BLaER1 treated with 17β-estradiol and CSF1 and Interleukin-3, amounts not matched to agents 10 nM and 100 nM (cell line): ENCODE measurements around the gene COX7B2.

Experiments used
- H3K27ac ChIP-seq, 11 experiments: shearing (Covaris generic); formaldehyde crosslinking; 2 replicates each; pipeline ENCODE4 v1.8.1; 2022
- H3K27me3 ChIP-seq, 11 experiments: shearing (Covaris generic); formaldehyde crosslinking; 2 replicates each; pipeline ENCODE4 v1.8.1; 2022
- H3K36me3 ChIP-seq, 11 experiments: shearing (Covaris generic); formaldehyde crosslinking; 2 replicates each; pipeline ENCODE4 v1.8.1; 2022
- H3K4me1 ChIP-seq, 10 experiments: shearing (Covaris generic); formaldehyde crosslinking; 2 replicates each; pipeline ENCODE4 v1.8.1; 2022
- H3K4me2 ChIP-seq, 11 experiments: shearing (Covaris generic); formaldehyde crosslinking; 2 replicates each; pipeline ENCODE4 v1.8.1; 2022
- H3K4me3 ChIP-seq, 10 experiments: shearing (Covaris generic); formaldehyde crosslinking; 2 replicates each; pipeline ENCODE4 v1.8.1; 2022
- H3K9ac ChIP-seq, 11 experiments: shearing (Covaris generic); formaldehyde crosslinking; 2 replicates each; pipeline ENCODE4 v1.8.1; 2022
- H3K9me3 ChIP-seq, 11 experiments: shearing (Covaris generic); formaldehyde crosslinking; replicated peaks in 1 of 11; 2 replicates each; pipeline ENCODE4 v1.8.1; 2022
- H4K20me1 ChIP-seq, 11 experiments: shearing (Covaris generic); formaldehyde crosslinking; 2 replicates each; pipeline ENCODE4 v1.8.1; 2022
- Cebpa-rat ChIP-seq, 11 experiments: shearing (Covaris generic); IDR thresholded peaks; 2 replicates each; pipeline ENCODE4 v1.8.1; 2022

The COX7B2 gene

DNA sequence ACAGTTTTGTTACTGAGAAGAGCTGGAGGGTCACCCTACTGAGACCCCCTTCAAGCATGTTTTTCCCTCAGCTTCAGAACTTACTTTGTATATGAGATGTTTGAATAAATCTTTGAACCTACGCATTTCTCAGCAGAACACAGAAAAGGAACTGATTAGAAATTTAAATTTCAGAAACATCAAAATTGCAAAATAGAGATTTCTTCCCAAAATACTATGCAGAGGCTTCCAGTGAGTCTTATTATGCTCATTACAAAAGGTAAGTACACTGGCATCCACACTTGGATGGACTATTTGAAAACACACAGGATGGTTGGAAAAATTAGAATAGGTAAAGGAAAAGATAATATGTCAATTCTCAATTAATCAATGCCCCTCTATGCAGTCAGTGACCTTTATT, 91.2 kb downstream of the COX7B2 start:
- H3K9ac ChIP-seq = no peak overlapping the region
- no peaks in the 10 kb centered on the region for H3K27me3 ChIP-seq
- no peaks in the 10 kb centered on the region for H4K20me1 ChIP-seq
- no peak overlapping the region for H3K4me3 ChIP-seq
- no peak overlapping the region for H3K4me2 ChIP-seq
- no peak for TF ChIP-seq Cebpa-rat (IDR thresholded peaks at IDR 0.05)
- no peaks in the 10 kb centered on the region for H3K9me3 ChIP-seq
- H3K4me1 ChIP-seq = no peaks in the 10 kb centered on the region
- H3K27ac ChIP-seq = no peak overlapping the region
- H3K36me3 ChIP-seq = no peaks in the 10 kb centered on the region

DNA sequence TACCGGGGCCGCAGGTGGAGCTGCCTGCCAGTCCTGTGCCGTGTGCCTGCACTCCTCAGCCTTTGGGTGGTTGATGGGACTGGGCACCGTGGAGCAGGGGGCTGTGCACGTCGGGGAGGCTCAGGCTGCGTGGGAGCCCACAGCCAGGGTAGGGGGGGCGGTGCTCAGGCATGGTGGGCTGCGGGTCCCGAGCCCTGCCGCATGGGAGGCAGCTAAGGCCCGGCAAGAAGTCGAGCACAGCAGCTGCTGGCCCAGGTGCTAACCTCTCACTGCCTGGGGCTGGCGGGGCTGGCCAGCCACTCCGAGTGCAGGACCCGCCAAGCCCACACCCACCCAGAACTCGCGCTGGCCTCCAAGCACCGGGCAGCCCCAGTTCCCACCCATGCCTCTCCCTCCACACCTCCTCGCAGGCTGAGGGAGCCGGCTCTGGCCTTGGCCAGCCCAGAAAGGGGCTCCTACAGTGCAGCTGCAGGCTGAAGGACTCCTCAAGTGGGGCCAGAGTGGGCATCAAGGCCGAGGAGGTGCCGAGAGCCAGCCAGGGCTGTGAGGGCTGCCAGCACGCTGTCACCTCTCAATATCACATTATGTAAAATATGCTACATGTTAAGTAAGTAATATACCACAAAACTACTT, 104.1 kb downstream of the COX7B2 start:
- H3K4me3 ChIP-seq = no peak overlapping the region
- no peaks in the 10 kb centered on the region for H4K20me1 ChIP-seq
- no peaks in the 10 kb centered on the region for H3K36me3 ChIP-seq
- no peak for TF ChIP-seq Cebpa-rat (IDR thresholded peaks at IDR 0.05)
- no peaks in the 10 kb centered on the region for H3K27me3 ChIP-seq
- no peaks in the 10 kb centered on the region for H3K4me1 ChIP-seq
- peaks cover 0 to 13% (median 4%) of the 10 kb centered on the region in 11 experiments; a peak in 11 of 22 replicates for H3K9me3 ChIP-seq
- H3K4me2 ChIP-seq = no peak overlapping the region
- H3K9ac ChIP-seq = no peak overlapping the region
- H3K27ac ChIP-seq = no peak overlapping the region

DNA sequence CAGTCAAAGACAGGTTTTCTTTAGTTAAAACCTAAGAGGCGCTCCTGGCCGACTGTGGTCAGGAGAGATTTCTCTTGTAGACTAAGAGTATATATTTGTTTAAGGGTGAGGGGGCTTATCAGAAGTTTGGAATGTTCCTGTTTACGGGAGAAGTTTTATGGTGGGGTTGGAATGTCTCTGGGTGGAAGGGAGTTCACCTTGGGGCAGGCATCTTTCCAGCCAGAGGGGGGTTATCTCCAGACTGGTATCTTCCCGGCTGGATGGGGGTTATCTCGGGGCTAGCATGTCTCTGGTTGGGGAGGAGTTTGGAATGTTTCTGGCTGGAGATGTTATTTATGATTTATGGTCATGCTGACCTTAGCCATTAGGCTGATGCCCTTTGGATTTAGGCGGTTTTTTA, 116.0 kb downstream of the COX7B2 start:
- Histone ChIP-seq H3K27me3 (no peaks in the 10 kb centered on the region), H4K20me1 (no peaks in the 10 kb centered on the region), H3K9me3 (peaks cover 0 to 6% (median 0%) of the 10 kb centered on the region in 11 experiments; a peak in 1 of 22 replicates), H3K36me3 (no peaks in the 10 kb centered on the region), H3K4me3 (no peak overlapping the region), H3K4me2 (no peak overlapping the region), H3K4me1 (no peaks in the 10 kb centered on the region), H3K27ac (no peak overlapping the region), H3K9ac (no peak overlapping the region)
- TF ChIP-seq Cebpa-rat (IDR thresholded peaks at IDR 0.05) = no peak

DNA sequence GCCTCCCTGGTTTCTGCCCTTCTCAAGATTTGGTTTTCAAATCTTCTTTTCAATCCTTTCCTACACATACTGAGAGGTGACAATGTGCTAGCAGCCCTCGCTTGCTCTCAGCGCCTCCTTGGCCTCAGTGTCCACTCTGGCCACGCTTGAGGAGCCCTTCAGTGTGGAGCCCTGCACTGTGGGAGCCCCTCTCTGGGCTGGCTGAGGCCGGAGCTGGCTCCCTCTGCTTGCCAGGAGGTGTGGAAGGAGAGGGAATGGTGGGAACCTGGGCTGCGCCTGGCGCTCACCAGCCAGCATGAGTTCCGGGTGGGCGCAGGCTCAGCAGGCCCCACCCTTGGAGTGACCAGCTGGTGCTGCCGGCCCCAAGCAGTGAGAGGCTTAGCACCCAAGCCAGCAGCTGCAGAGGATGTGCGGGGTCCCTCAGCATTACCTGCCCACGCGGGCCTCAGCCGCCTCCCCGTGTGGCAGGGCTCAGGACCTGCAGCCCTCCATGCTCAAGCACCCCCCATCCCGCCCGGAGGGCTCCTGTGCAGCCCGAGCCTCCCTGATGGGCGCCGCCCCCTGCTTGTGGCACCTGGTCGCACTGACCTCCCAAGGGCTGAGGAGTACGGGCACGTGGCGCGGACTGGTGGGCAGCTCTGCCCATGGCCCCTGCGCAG, 127.5 kb downstream of the COX7B2 start:
- no peaks in the 10 kb centered on the region for H3K36me3 ChIP-seq

DNA sequence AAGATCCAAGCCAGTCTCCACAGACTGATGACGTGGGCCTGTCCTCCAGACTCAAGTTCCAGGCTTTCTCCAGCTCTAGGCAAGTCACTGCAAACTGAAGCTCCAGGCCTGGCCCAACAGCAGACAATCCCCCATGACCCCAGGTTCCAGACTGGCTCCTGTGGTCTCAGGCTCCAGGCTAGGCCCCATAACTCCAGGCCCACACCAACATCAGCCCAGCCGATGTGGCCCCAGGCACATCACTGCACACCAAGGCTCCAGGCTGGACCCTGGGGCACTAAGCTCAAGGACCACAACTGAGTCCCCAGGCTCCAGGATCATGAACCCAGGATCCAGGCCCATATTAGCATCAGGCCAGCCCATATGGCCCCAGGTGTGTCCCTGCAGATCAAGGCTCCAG, 143.6 kb downstream of the COX7B2 start:
- H3K27me3 ChIP-seq = no peaks in the 10 kb centered on the region
- H3K4me3 ChIP-seq = no peak overlapping the region
- no peak for TF ChIP-seq Cebpa-rat (IDR thresholded peaks at IDR 0.05)
- H3K9me3 ChIP-seq = no peaks in the 10 kb centered on the region
- no peak overlapping the region for H3K4me2 ChIP-seq
- no peak overlapping the region for H3K9ac ChIP-seq
- H4K20me1 ChIP-seq = no peaks in the 10 kb centered on the region
- no peaks in the 10 kb centered on the region for H3K36me3 ChIP-seq
- no peaks in the 10 kb centered on the region for H3K4me1 ChIP-seq
- H3K27ac ChIP-seq = no peak overlapping the region

More for the DNA sequence above, 127.5 kb downstream of the COX7B2 start:
- Histone ChIP-seq H4K20me1 (no peaks in the 10 kb centered on the region), H3K9me3 (peaks cover 4 to 19% (median 11%) of the 10 kb centered on the region in 11 experiments; a peak in 18 of 22 replicates), H3K4me2 (no peak overlapping the region), H3K4me1 (peaks cover 0 to 10% (median 0%) of the 10 kb centered on the region in 10 experiments; a peak in 6 of 20 replicates), H3K27me3 (no peaks in the 10 kb centered on the region), H3K4me3 (no peak overlapping the region), H3K9ac (no peak overlapping the region), H3K27ac (no peak overlapping the region)
- TF ChIP-seq Cebpa-rat (IDR thresholded peaks at IDR 0.05) = no peak

DNA sequence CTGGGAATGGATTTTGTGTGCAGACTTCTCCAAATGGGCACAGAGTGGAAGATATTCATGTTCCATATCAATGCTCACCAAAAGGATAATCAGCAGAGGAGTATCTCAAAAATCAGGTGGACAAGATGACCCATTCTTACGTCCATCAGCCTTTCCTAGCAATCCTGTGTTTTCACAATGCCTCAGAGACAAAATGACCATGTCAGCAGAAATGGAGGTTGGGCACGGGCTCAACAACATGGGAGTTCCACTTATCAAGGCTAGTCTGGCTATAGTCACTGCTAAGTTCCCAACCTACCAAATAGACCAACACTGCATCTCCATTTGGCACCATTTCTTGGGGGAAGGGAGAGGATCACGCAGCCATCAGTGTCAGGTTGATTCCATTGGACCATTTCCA, 179.0 kb downstream of the COX7B2 start:
- H3K4me1 ChIP-seq = no peaks in the 10 kb centered on the region
- no peaks in the 10 kb centered on the region for H4K20me1 ChIP-seq
- H3K4me2 ChIP-seq = no peak overlapping the region
- no peaks in the 10 kb centered on the region for H3K36me3 ChIP-seq
- TF ChIP-seq Cebpa-rat (IDR thresholded peaks at IDR 0.05) = no peak
- H3K9ac ChIP-seq = no peak overlapping the region
- no peak overlapping the region for H3K27ac ChIP-seq
- peaks cover 0 to 7% (median 0%) of the 10 kb centered on the region in 11 experiments; a peak in 3 of 22 replicates for H3K9me3 ChIP-seq
- no peaks in the 10 kb centered on the region for H3K27me3 ChIP-seq
- no peak overlapping the region for H3K4me3 ChIP-seq

DNA sequence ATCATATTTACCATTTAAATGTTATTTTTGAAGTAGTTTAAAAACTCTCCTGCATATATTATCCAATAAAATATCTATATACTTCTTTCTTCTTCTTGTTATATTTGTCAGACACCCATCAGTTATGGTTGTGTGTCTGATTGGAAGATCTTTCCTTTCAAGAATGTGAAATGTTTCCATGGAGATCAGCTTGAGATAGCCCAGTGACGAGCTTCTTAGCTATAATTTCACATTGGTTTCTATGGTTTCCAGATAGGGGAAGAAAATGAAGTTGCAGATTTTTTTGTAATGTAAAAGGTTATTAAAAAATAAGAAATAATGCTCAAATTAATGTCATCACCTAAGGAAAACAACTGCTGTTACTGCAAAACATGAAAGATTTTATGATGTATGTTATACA, 189.0 kb downstream of the COX7B2 start:
- no peak for TF ChIP-seq Cebpa-rat (IDR thresholded peaks at IDR 0.05)
- Histone ChIP-seq H4K20me1 (no peaks in the 10 kb centered on the region), H3K9me3 (no peaks in the 10 kb centered on the region), H3K4me2 (no peak overlapping the region), H3K4me1 (no peaks in the 10 kb centered on the region), H3K36me3 (no peaks in the 10 kb centered on the region), H3K9ac (no peak overlapping the region), H3K4me3 (no peak overlapping the region), H3K27ac (no peak overlapping the region), H3K27me3 (no peaks in the 10 kb centered on the region)

DNA sequence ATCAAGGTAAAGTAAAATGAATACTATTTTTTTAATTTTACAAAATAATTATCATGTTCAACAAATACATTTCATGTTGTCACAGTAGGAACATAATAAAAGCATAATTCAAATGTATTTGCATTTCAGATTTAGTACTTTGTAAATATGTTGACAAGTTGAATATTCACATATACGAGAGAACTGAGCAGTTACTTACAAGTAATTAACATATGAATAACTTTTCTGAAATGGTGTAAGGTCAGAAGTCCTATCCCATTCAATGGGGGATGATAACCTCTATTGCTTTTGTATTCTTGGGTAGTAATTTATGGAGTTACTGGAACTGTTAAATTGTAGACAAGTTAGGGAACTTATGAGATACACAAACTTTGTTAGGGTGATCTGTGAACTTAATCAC, 191.1 kb downstream of the COX7B2 start:
- H3K4me2 ChIP-seq = no peak overlapping the region
- no peaks in the 10 kb centered on the region for H3K9me3 ChIP-seq
- H3K9ac ChIP-seq = no peak overlapping the region
- no peaks in the 10 kb centered on the region for H3K27me3 ChIP-seq
- H4K20me1 ChIP-seq = no peaks in the 10 kb centered on the region
- H3K4me1 ChIP-seq = no peaks in the 10 kb centered on the region
- no peaks in the 10 kb centered on the region for H3K36me3 ChIP-seq
- no peak for TF ChIP-seq Cebpa-rat (IDR thresholded peaks at IDR 0.05)
- H3K4me3 ChIP-seq = no peak overlapping the region
- H3K27ac ChIP-seq = no peak overlapping the region

DNA sequence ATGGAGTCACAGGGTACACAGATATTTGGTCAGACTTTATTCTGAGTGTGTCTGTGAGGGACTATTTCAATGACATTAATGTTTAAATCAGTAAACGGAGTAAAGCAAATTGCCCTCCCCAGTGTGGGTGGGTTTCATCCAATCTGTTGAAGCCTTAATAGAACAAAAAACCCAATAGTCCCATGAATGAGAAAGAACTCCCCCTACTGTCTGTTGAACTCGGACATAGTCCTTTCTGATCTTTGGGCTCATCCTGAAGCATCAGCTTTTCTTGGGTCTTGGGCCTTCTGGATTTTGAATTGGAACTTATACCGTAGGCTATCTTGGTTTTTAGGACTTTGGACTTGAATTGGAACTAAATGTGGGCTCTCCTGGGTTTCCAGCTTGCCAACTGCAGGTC, 193.6 kb downstream of the COX7B2 start:
- H3K9ac ChIP-seq = no peak overlapping the region
- H3K4me3 ChIP-seq = no peak overlapping the region
- H3K9me3 ChIP-seq = no peaks in the 10 kb centered on the region
- H3K4me2 ChIP-seq = no peak overlapping the region
- no peaks in the 10 kb centered on the region for H3K4me1 ChIP-seq
- H3K36me3 ChIP-seq = no peaks in the 10 kb centered on the region
- no peaks in the 10 kb centered on the region for H4K20me1 ChIP-seq
- H3K27me3 ChIP-seq = no peaks in the 10 kb centered on the region
- no peak overlapping the region for H3K27ac ChIP-seq
- no peak for TF ChIP-seq Cebpa-rat (IDR thresholded peaks at IDR 0.05)

DNA sequence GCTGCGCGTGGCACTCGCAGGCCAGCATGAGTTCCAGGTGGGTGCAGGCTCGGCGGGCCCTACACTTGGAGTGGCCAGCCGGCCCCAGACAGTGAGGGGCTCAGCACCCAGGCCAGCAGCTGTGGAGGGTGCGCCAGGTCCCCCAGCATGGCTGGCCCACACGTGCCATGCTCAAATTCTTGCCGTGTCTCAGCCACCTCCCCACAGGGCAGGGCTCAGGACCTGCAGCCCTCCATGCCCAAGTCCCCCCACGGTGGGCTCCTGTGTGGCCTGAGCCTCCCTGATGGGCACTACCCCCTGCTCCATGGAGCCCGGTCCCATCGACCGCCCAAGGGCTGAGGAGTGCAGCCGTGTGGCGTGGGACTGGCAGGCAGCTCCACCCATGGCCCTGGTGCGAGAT, 210.2 kb downstream of the COX7B2 start:
- no peak for TF ChIP-seq Cebpa-rat (IDR thresholded peaks at IDR 0.05)
- H3K4me1 ChIP-seq = no peaks in the 10 kb centered on the region
- no peaks in the 10 kb centered on the region for H3K27me3 ChIP-seq
- H3K4me3 ChIP-seq = no peak overlapping the region
- H3K36me3 ChIP-seq = no peaks in the 10 kb centered on the region
- no peak overlapping the region for H3K4me2 ChIP-seq
- peaks cover 0 to 15% (median 12%) of the 10 kb centered on the region in 11 experiments; a peak in 15 of 22 replicates for H3K9me3 ChIP-seq
- H4K20me1 ChIP-seq = no peaks in the 10 kb centered on the region
- no peak overlapping the region for H3K9ac ChIP-seq
- H3K27ac ChIP-seq = no peak overlapping the region
